GM18508 (cell line): ENCODE data around the gene SIK3.
"Not testable (repeated sequence)": the region's sequence is repeated elsewhere in the genome, so short reads cannot be mapped to it uniquely, and the experiment has no call there.

Source experiments
- ATAC-seq: cut with Tn5 transposase; IDR thresholded peaks from one replicate; pipeline ENCODE4 v1.9.1; 2021; ENCODE audit warnings: moderate number of reproducible peaks; ENCODE audit not compliant: insufficient read depth, unreplicated experiment

The SIK3 gene

GRCh38 chr11:116819049-116819448 is 279.2 kb downstream of the SIK3 start:
- no peak for ATAC-seq

- ATAC-seq, result no peak
Observed at GRCh38 chr11:116814502-116814901, 283.7 kb downstream of the SIK3 start.

GRCh38 chr11:116813781-116814471 is 284.3 kb downstream of the SIK3 start:
- no peak for ATAC-seq

GRCh38 chr11:116813170-116813569 is 285.1 kb downstream of the SIK3 start:
- ATAC-seq, result no peak

GRCh38 chr11:116812109-116812508 is 286.1 kb downstream of the SIK3 start:
- ATAC-seq, result no peak

- no peak for ATAC-seq
Observed at GRCh38 chr11:116811194-116811593, 287.0 kb downstream of the SIK3 start.

GRCh38 chr11:116808262-116809175 is 289.7 kb downstream of the SIK3 start:
- ATAC-seq, result no peak

GRCh38 chr11:116807601-116808261 is 290.5 kb downstream of the SIK3 start:
- no peak for ATAC-seq

GRCh38 chr11:116804001-116804400 is 294.2 kb downstream of the SIK3 start:
- ATAC-seq, result no peak

GRCh38 chr11:116801662-116802061 is 296.6 kb downstream of the SIK3 start:
- ATAC-seq, result not testable (repeated sequence)

GRCh38 chr11:116800610-116801009 is 297.6 kb downstream of the SIK3 start:
- no peak for ATAC-seq

- no peak for ATAC-seq
Observed at GRCh38 chr11:116798368-116798767, 299.9 kb downstream of the SIK3 start.

GRCh38 chr11:116797816-116798215 is 300.4 kb downstream of the SIK3 start:
- no peak for ATAC-seq

- ATAC-seq, result no peak
Observed at GRCh38 chr11:116796548-116796947, 301.7 kb downstream of the SIK3 start.

GRCh38 chr11:116794851-116795250 is 303.4 kb downstream of the SIK3 start:
- ATAC-seq, result no peak

GRCh38 chr11:116793772-116794097 is 304.5 kb downstream of the SIK3 start:
- no peak for ATAC-seq
